DND-41 (cell line): ENCODE results near the gene ASXL1.

Experiments
- ATAC-seq: fragments of 200-7000 bp; cut with Tn5 transposase; 3 replicates; pipeline ENCODE4 v1.9.1; 2021; ENCODE audit warnings: low read depth; ENCODE audit not compliant: insufficient read depth
- DNase-seq: peaks from one replicate; pipeline ENCODE4 v3.0.0-alpha.2; 2020
- H2AFZ ChIP-seq: 2 replicates; pipeline ENCODE4 v1.6.0; 2012; ENCODE audit warnings: low read depth, low read length
- H3K27ac ChIP-seq: 2 replicates; pipeline ENCODE4 v1.5.1; 2012; ENCODE audit warnings: low read length, inconsistent platforms
- H3K27me3 ChIP-seq: fragments of 200-600 bp; sonication (generic); 2 replicates; pipeline ENCODE4 v1.6.0; 2012; ENCODE audit warnings: low read length, mild to moderate bottlenecking, inconsistent platforms; ENCODE audit not compliant: insufficient read depth, poor library complexity
- H3K36me3 ChIP-seq: 2 replicates; pipeline ENCODE4 v1.5.1; 2012; ENCODE audit warnings: low read length, inconsistent platforms; ENCODE audit not compliant: insufficient read depth
- H3K4me1 ChIP-seq: 2 replicates; pipeline ENCODE4 v1.5.1; 2012; ENCODE audit warnings: mild to moderate bottlenecking, low read length; ENCODE audit not compliant: insufficient read depth
- H3K4me2 ChIP-seq: 2 replicates; pipeline ENCODE4 v1.6.0; 2012; ENCODE audit warnings: mild to moderate bottlenecking, moderate library complexity, low read length, inconsistent platforms; ENCODE audit not compliant: insufficient read depth
- H3K4me3 ChIP-seq, 2 experiments: fragments of 200-600 bp in 1 of 2; shearing (Covaris generic) in 1 of 2; 2 replicates each; pipeline ENCODE4 v1.5.1; 2012 to 2016; ENCODE audit warnings: inconsistent platforms in 2 of 2, low read length in 2 of 2, mild to moderate bottlenecking in 2 of 2, low read depth in 1 of 2, moderate library complexity in 1 of 2
- H3K79me2 ChIP-seq: 2 replicates; pipeline ENCODE4 v1.6.0; 2012; ENCODE audit warnings: low read length, inconsistent platforms; ENCODE audit not compliant: insufficient read depth
- H3K9ac ChIP-seq: 2 replicates; pipeline ENCODE4 v1.6.0; 2012; ENCODE audit warnings: low read depth, mild to moderate bottlenecking, inconsistent platforms, low read length, moderate library complexity
- H3K9me3 ChIP-seq: 2 replicates; pipeline ENCODE4 v1.5.1; 2012; ENCODE audit warnings: low read length, moderate library complexity, mild to moderate bottlenecking, inconsistent platforms; ENCODE audit not compliant: insufficient read depth, severe bottlenecking
- H4K20me1 ChIP-seq: 2 replicates; pipeline ENCODE4 v1.6.0; 2012; ENCODE audit warnings: low read length; ENCODE audit not compliant: insufficient read depth
- EZH2 ChIP-seq: IDR thresholded peaks from 3 replicates; pipeline ENCODE4 v1.6.1; 2012; ENCODE audit warnings: borderline replicate concordance, low read depth, mild to moderate bottlenecking, moderate library complexity, low read length, inconsistent platforms; ENCODE audit not compliant: severe bottlenecking
- TF ChIP-seq, protein P1 (sequence below): IDR thresholded peaks from 2 replicates; pipeline ENCODE4 v1.5.1; 2012; ENCODE audit warnings: borderline replicate concordance, low read length, moderate library complexity, mild to moderate bottlenecking; ENCODE audit not compliant: poor library complexity, severe bottlenecking; ENCODE audit errors: extremely low read depth

ASXL1 gene

GRCh38 chr20:32360333-32360634 is 2.2 kb downstream of the ASXL1 start:
- no peaks in the 10 kb centered on the region for H3K27me3 ChIP-seq
- peak overlapping the region; percentile 91 for H3K9ac ChIP-seq
- peaks cover 59% of the 10 kb centered on the region for H3K4me1 ChIP-seq
- DNase-seq (no peak), ATAC-seq (no peak)
- H2AFZ ChIP-seq: no peak overlapping the region
- TF ChIP-seq EZH2: no peak
- TF ChIP-seq, protein P1, sequence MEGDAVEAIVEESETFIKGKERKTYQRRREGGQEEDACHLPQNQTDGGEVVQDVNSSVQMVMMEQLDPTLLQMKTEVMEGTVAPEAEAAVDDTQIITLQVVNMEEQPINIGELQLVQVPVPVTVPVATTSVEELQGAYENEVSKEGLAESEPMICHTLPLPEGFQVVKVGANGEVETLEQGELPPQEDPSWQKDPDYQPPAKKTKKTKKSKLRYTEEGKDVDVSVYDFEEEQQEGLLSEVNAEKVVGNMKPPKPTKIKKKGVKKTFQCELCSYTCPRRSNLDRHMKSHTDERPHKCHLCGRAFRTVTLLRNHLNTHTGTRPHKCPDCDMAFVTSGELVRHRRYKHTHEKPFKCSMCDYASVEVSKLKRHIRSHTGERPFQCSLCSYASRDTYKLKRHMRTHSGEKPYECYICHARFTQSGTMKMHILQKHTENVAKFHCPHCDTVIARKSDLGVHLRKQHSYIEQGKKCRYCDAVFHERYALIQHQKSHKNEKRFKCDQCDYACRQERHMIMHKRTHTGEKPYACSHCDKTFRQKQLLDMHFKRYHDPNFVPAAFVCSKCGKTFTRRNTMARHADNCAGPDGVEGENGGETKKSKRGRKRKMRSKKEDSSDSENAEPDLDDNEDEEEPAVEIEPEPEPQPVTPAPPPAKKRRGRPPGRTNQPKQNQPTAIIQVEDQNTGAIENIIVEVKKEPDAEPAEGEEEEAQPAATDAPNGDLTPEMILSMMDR: no peak
- peaks cover 62% of the 10 kb centered on the region for H4K20me1 ChIP-seq
- peak overlapping the region; percentile 37; the same call in 1 of the 2 replicates for H3K27ac ChIP-seq
- peak overlapping the region in 1 of 2 experiments; percentile 91; a peak in 3 of 4 replicates for H3K4me3 ChIP-seq
- H3K9me3 ChIP-seq: no peaks in the 10 kb centered on the region
- peak overlapping the region; percentile 81 for H3K4me2 ChIP-seq
- H3K36me3 ChIP-seq: peaks cover 30% of the 10 kb centered on the region
- peaks cover 77% of the 10 kb centered on the region for H3K79me2 ChIP-seq

- no peak overlapping the region for H2AFZ ChIP-seq
- no peaks in the 10 kb centered on the region for H3K9me3 ChIP-seq
- H3K9ac ChIP-seq: no peak overlapping the region
- peaks cover 86% of the 10 kb centered on the region for H4K20me1 ChIP-seq
- H3K27ac ChIP-seq: 0 out of 2 replicates have a peak overlapping the region, but pooled peaks have one; percentile 11
- no peaks in the 10 kb centered on the region for H3K27me3 ChIP-seq
- TF ChIP-seq, protein P1: no peak
- TF ChIP-seq EZH2: no peak
- DNase-seq: no peak
- ATAC-seq: no peak
- peaks cover 98% of the 10 kb centered on the region for H3K79me2 ChIP-seq
- H3K4me3 ChIP-seq: no peak overlapping the region
- H3K4me2 ChIP-seq: peak overlapping the region; percentile 42
- H3K36me3 ChIP-seq: peaks cover 52% of the 10 kb centered on the region
- peaks cover 48% of the 10 kb centered on the region for H3K4me1 ChIP-seq
Measured at GRCh38 chr20:32362901-32363364, 4.8 kb downstream of the ASXL1 start.

GRCh38 chr20:32363492-32363891 is 5.4 kb downstream of the ASXL1 start:
- Histone ChIP-seq H3K4me1 (peaks cover 48% of the 10 kb centered on the region), H3K4me3 (peak overlapping the region in 1 of 2 experiments; percentile 14; a peak in 1 of 4 replicates), H3K36me3 (peaks cover 56% of the 10 kb centered on the region), H3K27me3 (no peaks in the 10 kb centered on the region), H3K4me2 (peak overlapping the region; percentile 42), H3K79me2 (peaks cover 100% of the 10 kb centered on the region), H3K27ac (0 out of 2 replicates have a peak overlapping the region, but pooled peaks have one; percentile 18), H2AFZ (no peak overlapping the region), H4K20me1 (peaks cover 89% of the 10 kb centered on the region), H3K9ac (no peak overlapping the region), H3K9me3 (no peaks in the 10 kb centered on the region)
- TF ChIP-seq, protein P1: no peak
- no peak for TF ChIP-seq EZH2
- DNase-seq (no peak), ATAC-seq (no peak)
